HepG2 (cell line): ENCODE data around the gene ZNF670. TPM values are rescaled to one million over a fixed set of nuclear protein-coding genes. Genes with fewer than 3 reads are reported as not detected.
A peak's percentile ranks its signal among the peaks of the same experiment; 100 is the strongest.

ENCODE experiments used
- ARNT ChIP-seq: fragments of 450-650 bp; IDR thresholded peaks from 2 replicates; pipeline ENCODE4 v1.6.1; 2017
- BORCS8-MEF2B ChIP-seq: sonication (generic); formaldehyde crosslinking; IDR thresholded peaks from 2 replicates; pipeline ENCODE4 v1.8.0; 2022; ENCODE audit warnings: mild to moderate bottlenecking, missing genetic modification reagents
- DRAP1 ChIP-seq: IDR thresholded peaks from 2 replicates; pipeline ENCODE4 v1.6.1; 2016; ENCODE audit warnings: missing genetic modification reagents, missing compliant biosample characterization
- GTF2F1 ChIP-seq: fragments of 150-350 bp; IDR thresholded peaks from 2 replicates; pipeline ENCODE4 v1.6.1; 2014; ENCODE audit warnings: low read length
- HIVEP1 ChIP-seq: sonication (generic); formaldehyde crosslinking; IDR thresholded peaks from 2 replicates; pipeline ENCODE4 v1.4.0; 2020; ENCODE audit warnings: mild to moderate bottlenecking, missing genetic modification reagents
- JUN ChIP-seq: sonication (generic); formaldehyde crosslinking; IDR thresholded peaks from 2 replicates; pipeline ENCODE4 v1.4.0; 2020; ENCODE audit warnings: mild to moderate bottlenecking, missing genetic modification reagents
- KDM2A ChIP-seq: sonication (generic); formaldehyde crosslinking; IDR thresholded peaks from 2 replicates; pipeline ENCODE4 v1.4.0; 2020; ENCODE audit warnings: low read depth, missing genetic modification reagents, borderline replicate concordance
- KLF11 ChIP-seq: IDR thresholded peaks from 2 replicates; pipeline ENCODE4 v1.6.1; 2016; ENCODE audit warnings: missing compliant biosample characterization
- MIER2 ChIP-seq: IDR thresholded peaks from 2 replicates; pipeline ENCODE4 v1.6.1; 2016; ENCODE audit warnings: missing biosample characterization, missing genetic modification reagents
- NFYC ChIP-seq: IDR thresholded peaks from 2 replicates; pipeline ENCODE4 v1.6.1; 2016; ENCODE audit warnings: missing genetic modification reagents, missing compliant biosample characterization
- TBL1XR1 ChIP-seq: fragments of 150-350 bp; IDR thresholded peaks from 2 replicates; pipeline ENCODE4 v1.6.1; 2014; ENCODE audit warnings: borderline replicate concordance, low read length; ENCODE audit not compliant: partially characterized antibody
- TSC22D2 ChIP-seq: sonication (generic); formaldehyde crosslinking; IDR thresholded peaks from 2 replicates; pipeline ENCODE4 v1.5.1; 2020; ENCODE audit warnings: missing genetic modification reagents, mild to moderate bottlenecking, borderline replicate concordance
- ZBTB4 ChIP-seq: sonication (generic); formaldehyde crosslinking; IDR thresholded peaks from 2 replicates; pipeline ENCODE4 v1.4.0; 2020; ENCODE audit warnings: missing genetic modification reagents, mild to moderate bottlenecking, borderline replicate concordance
- ZNF10 ChIP-seq: sonication (generic); formaldehyde crosslinking; IDR thresholded peaks from 2 replicates; pipeline ENCODE4 v1.4.0; 2020; ENCODE audit warnings: mild to moderate bottlenecking, low read depth, missing genetic modification reagents, borderline replicate concordance
- ZNF12 ChIP-seq: sonication (generic); formaldehyde crosslinking; IDR thresholded peaks from 2 replicates; pipeline ENCODE4 v1.5.0; 2020; ENCODE audit warnings: missing genetic modification reagents
- ZNF138 ChIP-seq: sonication (generic); formaldehyde crosslinking; IDR thresholded peaks from 2 replicates; pipeline ENCODE4 v1.5.0; 2020; ENCODE audit warnings: mild to moderate bottlenecking, low read depth, missing genetic modification reagents
- ZNF329 ChIP-seq: sonication (generic); formaldehyde crosslinking; IDR thresholded peaks from 2 replicates; pipeline ENCODE4 v1.9.0; 2021; ENCODE audit warnings: low read depth, mild to moderate bottlenecking, missing genetic modification reagents
- ZNF446 ChIP-seq: sonication (generic); formaldehyde crosslinking; IDR thresholded peaks from 2 replicates; pipeline ENCODE4 v1.5.0; 2020; ENCODE audit warnings: mild to moderate bottlenecking, missing genetic modification reagents
- ZNF556 ChIP-seq: sonication (generic); formaldehyde crosslinking; IDR thresholded peaks from 2 replicates; pipeline ENCODE4 v1.4.0; 2020; ENCODE audit warnings: mild to moderate bottlenecking, missing genetic modification reagents, borderline replicate concordance
- ZSCAN20 ChIP-seq: sonication (generic); formaldehyde crosslinking; IDR thresholded peaks from 2 replicates; pipeline ENCODE4 v1.4.0; 2020; ENCODE audit warnings: missing genetic modification reagents, mild to moderate bottlenecking, borderline replicate concordance
- ZXDC ChIP-seq: sonication (generic); formaldehyde crosslinking; IDR thresholded peaks from 2 replicates; pipeline ENCODE4 v1.5.0; 2020; ENCODE audit warnings: mild to moderate bottlenecking, missing genetic modification reagents
- polyA plus RNA-seq, 8 experiments: library from polyadenylated mRNA; depleted of rRNA in 3 of 8; stranded (reverse) in 7 of 8; unstranded in 1 of 8; fragments of >200 nt; fragmentation: Illumina TruSeq in 4 of 8; extraction: Trizol in 4 of 8; gene quantifications; 2 replicates each; pipeline versions ENCODE4 v1.2.1 to v1.2.3, GENCODE V29; 2011 to 2016; ENCODE audit warnings: low read depth in 4 of 8, missing spikeins in 1 of 8, mixed read lengths in 1 of 8; ENCODE audit not compliant: insufficient read depth in 1 of 8
- total RNA-seq, 5 experiments: library from RNA; depleted of rRNA; stranded (reverse); fragments of >200 nt; fragmentation: Illumina TruSeq; extraction: Trizol; gene quantifications; 2 replicates each; pipeline ENCODE4 v1.2.3, GENCODE V29; 2016; ENCODE audit warnings: low read depth in 1 of 5

ZNF670 gene
- total and polyA plus RNA-seq, 2 of the 13 experiments (the other 11 are each of a cell fraction or from before 2014, with no cell fraction given), result 4.2 to 10.9 TPM

- no peak; the same call in none of the 2 replicates for TF ChIP-seq BORCS8-MEF2B
- no peak for TF ChIP-seq TBL1XR1
- peak; percentile 83; the same call in 1 of the 2 replicates for TF ChIP-seq ZNF329 (CRISPR knock-in tag)
- TF ChIP-seq HIVEP1 (CRISPR knock-in tag), result peak; percentile 20; the same call in 1 of the 2 replicates
- no peak for TF ChIP-seq ARNT
- peak; percentile 71 for TF ChIP-seq DRAP1 (CRISPR knock-in tag)
- no peak for TF ChIP-seq ZNF10
- TF ChIP-seq ZNF556 (CRISPR knock-in tag), result no peak; the same call in 1 of the 2 replicates
- 0 out of 2 replicates have a peak, but pooled peaks have one; percentile 32 for TF ChIP-seq KLF11
- no peak for TF ChIP-seq ZBTB4 (CRISPR knock-in tag)
- no peak for TF ChIP-seq JUN (CRISPR knock-in tag)
- no peak; the same call in 1 of the 2 replicates for TF ChIP-seq TSC22D2
- TF ChIP-seq ZXDC, result no peak
- TF ChIP-seq ZNF446 (CRISPR knock-in tag), result peak; percentile 86; the same call in 1 of the 2 replicates
- TF ChIP-seq KDM2A (CRISPR knock-in tag), result peak; percentile 80
- no peak for TF ChIP-seq ZNF12
- peak; percentile 34; the same call in 1 of the 2 replicates for TF ChIP-seq ZSCAN20 (CRISPR knock-in tag)
- no peak for TF ChIP-seq GTF2F1
- no peak for TF ChIP-seq NFYC (CRISPR knock-in tag)
- TF ChIP-seq ZNF138, result no peak; the same call in 1 of the 2 replicates
- no peak for TF ChIP-seq MIER2 (CRISPR knock-in tag)
Observed at GRCh38 chr1:247111700-247112478, 33.3 kb upstream of the ZNF670 start (continued).
